HG03378 (cell line): ENCODE measurements around the gene SH3BP4.

Experiments used
- ATAC-seq: cut with Tn5 transposase; IDR thresholded peaks from one replicate; pipeline ENCODE4 v1.9.1; 2021; ENCODE audit warnings: mild to moderate bottlenecking, moderate library complexity; ENCODE audit not compliant: unreplicated experiment

SH3BP4 gene

DNA sequence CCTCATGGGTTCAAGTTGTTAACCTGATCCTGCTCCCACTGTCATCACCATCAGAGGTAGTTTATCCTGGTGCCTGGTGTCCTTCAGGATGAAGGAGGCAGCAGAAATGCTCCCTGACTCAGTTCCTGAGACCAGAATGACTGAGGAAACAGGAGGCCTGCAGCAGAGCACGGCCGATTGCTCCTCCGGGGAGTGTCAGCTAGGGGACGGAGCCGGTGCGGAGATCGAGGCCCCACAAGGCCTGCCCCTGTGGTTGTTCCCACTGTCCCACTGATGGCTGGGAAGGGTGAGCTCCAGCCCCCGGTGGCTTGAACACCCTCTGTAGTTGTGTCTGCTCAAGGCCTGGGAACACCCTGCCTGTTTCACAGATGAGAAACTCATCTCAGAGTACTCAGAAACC is 45.6 kb downstream of the SH3BP4 start:
- no peak for ATAC-seq

DNA sequence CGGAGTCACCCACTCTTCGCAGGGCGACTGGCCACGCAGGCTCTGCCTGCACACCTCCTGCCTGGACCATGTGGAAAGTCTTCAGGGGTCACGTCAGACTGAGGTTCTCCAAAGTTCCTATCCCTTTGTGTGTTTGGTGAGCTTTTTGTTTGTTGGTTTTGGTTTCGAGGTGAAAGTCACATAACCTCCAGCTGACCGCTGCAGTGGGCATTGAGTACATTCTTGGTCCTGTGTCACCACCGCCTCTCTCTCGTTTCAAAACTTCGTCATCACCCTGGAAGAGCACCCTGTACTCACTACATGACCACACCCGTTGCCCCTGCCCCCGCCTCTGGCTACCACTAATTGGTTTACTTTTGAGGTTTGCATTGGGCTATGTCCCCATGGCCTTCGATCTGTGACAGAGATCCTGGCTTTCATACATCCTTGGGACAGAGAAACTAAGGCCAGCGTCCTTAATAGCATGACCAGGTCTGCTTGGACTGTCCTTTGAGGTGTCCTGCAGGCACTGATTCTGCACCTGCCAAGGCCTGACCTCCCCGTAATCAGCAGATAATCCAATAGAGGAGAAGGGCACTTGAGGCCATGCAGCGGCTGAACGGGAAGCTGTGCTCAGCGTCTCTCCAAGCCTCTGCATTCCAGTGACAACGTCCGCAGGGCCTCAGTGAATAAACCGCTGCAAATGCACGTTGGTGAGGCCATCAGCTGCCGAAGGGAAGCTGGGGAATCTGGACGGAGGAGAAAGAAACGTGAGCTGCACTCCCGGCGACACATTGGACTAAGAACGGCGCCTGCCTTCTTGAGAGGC is 46.8 kb downstream of the SH3BP4 start:
- ATAC-seq: no peak

DNA sequence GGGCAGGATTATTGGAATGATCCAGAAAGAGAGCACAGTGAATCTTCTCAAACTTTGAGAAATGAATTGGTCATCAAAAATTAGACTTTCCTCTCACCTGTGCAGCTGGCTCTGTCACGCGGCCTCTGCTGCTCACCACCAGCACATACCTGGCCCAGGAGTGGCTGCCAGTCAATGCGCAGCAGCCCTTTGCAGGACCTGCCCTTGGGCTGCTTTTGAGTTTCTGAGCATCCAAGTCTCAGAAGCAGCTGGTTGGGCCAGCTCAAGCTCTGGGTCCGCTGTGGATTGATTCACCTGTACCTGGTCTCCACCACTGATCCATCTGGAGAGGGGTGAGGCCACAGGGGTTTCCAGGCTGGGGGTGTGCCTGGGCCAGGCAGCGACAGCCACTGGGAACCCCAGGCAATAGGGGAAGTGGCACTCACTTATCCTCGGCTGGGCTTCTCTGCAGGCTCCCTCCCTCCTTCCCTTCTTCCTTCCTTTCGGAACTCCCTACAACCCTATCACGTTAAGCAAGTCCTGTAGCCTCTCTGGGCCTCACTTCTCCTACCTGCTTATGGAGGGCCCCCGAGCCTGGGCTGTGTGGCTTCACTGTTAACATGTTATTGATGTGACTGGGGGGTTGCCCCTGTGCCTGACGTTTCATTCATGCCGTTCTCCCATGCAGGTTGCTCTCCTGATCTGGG is 48.1 kb downstream of the SH3BP4 start:
- no peak for ATAC-seq

DNA sequence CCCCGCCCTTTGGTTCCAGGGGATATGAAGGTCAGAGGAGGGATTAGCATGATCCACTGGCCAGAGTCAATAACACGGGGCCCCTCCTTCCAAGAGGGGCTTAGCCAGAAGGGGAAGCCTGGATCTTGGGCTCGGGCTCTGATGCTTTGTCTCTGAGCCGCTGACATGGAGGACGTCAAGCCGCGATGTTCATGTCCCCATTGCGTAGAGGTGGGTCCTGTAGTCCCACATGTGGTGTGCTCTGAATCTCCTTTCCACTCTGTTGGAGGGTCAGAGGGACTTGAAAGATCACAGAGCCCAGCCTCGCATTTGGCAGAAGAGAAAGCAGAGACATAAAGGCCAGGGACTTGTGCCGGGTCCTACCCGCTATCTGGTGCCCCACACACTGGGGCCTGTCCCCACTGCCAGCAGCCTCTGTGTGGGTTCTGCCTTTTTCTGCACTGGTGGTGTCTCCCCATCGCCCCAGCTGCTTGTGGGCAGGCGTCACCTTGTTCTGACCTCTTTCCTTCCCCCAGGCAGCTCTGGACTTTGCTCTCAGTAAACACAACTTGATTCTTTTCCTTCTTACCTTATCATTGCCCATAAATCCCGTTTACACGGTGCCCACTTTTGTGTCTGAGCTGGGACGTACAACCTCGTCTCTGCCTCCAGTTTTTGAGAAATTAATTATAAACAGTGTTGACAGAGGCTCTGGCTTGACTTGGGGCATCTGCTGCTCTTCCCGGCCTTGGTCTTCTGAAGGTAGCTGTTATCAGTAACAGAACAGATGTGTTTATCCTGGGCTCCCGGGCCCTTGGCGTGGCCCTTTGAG is 48.8 kb downstream of the SH3BP4 start:
- no peak for ATAC-seq

DNA sequence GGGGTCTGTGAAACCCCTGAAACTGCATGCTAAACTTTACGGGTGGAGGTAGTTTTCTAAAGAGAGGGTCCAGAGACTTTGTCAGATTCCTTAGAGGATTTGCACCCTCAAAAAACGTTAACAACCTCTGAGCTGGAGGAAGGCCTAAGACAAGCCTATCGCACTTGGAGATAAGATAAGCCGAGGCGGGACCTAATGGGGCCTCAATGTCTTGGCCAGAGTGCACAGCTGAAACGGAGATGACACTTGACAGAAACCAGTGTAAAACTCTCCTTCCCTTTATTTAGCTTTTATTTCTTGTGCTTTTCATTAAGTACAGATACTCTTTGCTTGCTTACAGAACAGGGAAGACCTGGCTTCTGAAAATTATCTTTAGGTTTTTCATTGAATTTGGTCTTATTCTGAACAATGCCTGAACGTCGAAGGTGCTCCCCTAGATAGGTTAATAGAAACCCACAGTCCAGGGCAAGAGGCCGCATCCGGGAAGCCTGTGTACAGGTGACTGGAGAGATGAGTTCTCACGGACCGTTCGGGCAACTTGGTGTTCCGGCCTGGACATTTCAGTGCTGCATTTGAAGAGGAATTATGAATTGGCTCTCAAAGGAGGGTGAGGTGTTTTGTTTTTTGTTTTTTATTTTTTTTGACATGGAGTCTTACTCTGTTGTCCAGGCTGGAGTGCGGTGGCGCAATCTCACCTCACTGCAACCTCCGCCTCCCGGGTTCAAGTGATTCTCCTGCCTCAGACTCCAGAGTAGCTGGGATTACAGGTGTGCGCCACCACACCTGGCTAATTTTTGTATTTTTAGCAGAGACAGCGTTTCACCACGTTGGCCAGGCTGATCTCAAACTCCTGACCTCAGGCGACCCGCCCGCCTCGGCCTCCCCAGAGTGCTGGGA is 49.7 kb downstream of the SH3BP4 start:
- ATAC-seq: no peak

DNA sequence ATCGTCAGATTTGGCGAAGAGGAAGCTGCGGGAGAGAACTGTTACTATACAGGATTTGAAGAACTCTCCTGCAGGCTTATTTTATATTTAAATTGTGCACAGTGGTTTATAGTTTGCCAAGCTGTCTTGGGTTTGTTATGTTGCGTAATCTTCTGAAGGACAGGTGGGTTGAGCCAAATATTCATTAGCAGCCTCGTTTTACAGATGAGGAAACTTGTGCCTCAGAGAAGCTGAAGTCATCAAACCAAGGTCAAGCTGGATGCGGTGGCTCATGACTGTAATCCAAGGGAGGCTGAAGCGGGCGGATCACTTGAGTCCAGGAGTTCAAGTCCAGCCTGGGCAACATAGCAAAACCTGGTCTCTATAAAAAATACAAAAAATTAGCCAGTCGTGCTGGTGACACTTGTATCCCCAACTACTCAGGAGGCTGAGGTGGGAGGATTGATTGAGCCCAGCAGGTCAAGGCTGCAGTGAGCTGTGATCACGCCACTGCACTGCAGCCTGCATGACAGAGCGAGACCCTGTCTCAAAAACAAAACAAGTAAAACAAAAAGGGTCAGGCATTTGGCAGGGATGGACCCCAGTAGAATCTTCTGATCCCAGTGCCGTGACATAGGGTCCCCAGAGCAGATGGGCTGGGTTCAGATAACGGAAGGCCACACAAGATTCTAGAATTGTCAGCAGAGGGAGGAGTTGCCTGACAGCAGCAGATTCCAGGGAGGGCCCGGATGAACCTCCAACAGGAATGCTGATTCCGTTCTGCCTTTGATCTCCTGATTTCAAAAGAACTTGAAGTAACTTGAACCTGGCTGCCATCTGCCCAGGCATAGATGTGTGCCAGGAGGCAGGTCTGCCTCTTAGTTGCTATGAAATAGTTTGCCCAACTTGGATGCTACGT is 50.6 kb downstream of the SH3BP4 start:
- ATAC-seq: no peak

DNA sequence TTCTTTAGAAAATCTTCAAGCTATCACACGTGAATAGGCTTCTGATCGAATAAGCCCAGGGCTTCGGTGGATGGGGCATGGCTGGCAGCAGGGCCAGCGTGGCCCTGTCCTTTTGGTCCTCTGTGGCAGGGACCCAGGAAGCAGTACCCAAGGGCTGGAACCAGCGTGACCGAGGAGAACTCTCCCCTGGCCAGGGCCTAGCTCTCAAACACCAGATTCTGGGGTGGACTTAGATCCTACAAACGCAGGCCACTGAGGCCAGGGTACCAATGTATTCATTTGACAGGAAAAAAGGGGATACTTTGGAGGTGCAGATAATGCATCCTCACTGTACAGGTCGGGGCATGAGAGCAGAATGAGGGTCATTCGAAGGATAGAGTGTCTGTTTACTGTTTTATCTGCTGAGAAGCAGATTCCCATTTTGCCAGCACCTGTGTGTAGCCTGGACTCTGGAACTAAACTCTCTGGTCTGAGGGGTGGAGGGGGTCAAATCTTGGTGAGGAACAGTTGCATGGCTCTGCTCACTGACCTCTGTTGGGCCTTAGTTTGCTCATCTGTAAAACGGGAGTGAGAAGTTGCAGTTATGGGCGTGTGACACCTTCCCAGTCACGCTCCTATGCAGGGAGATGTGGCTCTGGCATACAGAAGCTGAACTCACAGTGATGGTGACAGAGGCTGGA is 51.4 kb downstream of the SH3BP4 start:
- ATAC-seq: no peak

DNA sequence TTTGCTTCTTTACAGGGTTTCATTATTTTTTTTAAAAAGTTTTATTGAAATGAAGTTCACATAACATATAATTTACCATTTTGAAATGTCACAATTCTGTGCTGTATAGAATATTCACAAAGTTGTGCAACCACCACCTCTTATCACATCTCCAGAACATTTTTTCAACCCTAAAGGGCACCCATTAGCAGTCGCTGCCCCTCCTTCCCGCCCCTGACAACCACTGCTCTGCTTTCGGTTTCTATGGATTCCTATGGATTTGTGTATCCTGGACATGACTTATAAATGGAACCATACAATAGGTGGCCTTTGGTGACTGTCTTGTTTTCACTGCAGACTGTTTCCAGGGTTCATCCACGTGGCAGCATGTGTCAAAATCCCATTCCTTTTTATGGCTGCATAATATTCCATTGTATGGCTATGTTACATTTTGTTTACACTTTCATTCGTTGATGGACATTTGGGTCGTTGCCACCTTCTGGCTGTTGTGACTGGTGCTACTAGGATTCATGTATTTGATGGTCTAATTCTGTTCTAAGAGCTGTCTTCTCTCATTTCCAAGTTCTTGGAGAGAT is 52.6 kb downstream of the SH3BP4 start:
- ATAC-seq: no peak

DNA sequence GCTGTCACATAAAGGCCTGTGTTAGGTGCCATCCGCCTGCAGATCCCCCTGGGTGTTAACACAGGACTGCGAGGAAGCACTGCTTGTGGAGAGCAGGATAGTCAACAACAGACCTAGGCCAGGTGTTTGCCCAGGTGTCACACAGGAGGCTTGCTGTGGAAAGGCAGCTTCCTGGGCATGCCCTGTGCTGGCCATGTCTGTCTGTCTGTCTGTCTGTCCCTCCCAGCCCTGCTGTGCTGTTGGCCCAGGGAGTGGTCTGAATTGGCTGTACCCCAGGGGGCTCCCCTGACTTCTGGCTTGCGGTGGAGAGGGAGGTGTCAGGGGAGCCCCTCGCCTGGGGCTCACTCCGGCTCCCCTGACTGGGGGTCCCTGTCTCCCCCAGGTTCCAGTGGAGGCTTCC is 53.2 kb downstream of the SH3BP4 start:
- ATAC-seq: no peak

DNA sequence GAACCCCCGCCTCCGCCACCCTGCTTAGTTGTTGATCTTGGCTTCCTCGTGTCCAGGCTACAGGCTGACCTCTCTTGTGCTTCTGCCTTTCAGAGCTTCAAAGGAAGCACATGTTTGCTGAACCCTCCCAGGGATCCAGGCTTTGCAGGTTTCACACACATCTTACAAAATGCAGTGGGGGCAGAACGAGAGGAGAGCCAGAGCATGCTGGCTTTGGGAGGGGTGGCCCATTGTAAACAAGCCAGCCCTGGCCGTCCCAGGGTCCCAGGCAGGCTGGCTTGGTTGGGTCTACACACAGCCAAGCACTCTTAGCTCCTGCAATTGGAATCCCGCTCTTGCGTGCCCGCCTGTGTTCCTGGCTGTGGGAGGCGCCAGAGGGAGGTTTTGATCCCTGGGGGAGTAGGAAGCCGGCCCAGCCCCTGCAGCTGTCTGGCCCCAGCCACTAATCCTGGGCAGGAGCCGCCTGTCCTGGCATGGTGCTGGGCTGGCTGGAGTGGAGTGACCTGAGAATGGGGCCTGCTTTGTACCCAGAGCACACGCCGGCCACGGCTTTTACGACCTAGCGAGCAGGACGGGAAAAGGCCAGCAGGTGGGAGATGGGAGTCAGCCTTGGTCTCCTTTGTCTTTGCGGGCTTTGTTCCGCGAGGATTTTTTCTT is 53.9 kb downstream of the SH3BP4 start:
- ATAC-seq: no peak

DNA sequence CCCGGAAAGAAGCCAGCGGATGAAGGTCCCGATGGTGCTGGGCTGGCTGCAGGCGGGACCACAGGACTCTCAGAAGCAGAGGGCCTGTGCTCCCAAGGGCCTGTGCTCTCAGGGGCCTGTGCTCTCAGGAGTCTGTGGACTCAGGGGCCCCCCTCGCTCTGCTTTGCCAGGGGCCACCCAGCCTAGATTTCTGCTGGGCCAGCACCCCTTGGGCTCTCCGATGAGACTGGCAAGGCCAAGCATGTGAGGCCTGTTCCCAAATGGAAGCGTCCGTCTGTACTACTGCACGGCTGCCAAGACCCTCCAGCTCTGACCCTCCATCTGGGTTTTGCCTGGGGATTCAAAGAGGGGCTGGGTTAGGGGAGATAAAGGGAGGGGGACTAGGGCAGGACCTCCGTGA is 54.6 kb downstream of the SH3BP4 start:
- no peak for ATAC-seq

DNA sequence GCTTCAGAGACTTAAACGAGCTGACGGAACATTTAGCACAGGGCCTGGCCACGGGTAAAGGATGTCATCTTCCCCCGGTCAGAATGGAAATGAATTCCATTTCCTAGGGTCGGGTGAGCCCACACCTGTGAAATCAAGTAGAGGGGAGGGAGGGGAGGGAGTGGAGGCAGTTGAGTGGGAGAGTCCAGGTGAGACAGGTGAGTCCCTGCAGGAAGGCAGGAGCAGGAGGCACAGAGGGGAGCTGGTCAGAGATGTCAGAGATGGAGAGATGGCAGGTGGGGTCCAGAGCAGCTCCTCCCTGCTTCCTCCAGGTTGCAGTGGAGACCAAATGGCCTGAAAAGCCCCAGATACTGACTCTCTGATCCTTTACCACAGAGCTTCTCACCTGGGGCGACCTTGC is 55.2 kb downstream of the SH3BP4 start:
- no peak for ATAC-seq

DNA sequence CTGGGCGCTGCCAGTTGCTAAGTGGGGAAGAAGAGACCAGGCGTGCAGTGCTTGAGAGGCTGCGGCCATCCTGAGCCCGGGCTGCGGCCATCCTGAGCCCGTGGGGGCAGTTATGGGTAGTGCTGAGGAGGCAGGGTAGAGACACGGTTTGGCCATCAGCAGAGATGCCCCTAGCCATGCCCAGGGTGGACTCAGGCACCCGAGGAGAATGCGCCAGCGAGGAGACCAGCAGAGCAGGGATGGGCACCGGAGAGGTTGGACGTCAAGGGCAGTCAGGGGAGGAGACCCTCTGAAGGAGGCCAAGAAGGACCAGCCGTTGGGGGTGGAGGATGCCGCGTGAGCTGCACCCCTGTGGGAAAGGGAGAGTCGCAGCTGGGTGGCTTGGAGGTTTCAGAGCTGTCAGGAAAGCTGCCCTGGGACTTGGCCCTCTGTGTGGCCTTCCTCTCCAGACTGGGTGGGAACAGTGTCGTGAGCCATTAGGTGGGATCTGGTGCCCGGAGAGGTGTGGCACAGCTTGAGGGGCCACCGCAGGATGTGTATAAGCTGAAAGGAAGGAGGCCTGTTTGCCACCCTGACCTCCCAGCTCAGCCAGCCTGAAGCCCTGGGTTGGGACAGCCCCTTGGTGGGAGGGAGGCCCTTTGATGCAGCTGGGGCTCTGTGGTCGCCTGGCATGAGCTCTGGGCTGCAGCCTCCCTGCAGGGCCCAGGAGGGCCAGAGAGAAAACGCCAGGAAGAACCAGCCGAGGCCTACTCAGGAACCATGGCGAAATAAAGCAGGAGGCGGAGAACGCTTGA is 56.0 kb downstream of the SH3BP4 start:
- no peak for ATAC-seq

DNA sequence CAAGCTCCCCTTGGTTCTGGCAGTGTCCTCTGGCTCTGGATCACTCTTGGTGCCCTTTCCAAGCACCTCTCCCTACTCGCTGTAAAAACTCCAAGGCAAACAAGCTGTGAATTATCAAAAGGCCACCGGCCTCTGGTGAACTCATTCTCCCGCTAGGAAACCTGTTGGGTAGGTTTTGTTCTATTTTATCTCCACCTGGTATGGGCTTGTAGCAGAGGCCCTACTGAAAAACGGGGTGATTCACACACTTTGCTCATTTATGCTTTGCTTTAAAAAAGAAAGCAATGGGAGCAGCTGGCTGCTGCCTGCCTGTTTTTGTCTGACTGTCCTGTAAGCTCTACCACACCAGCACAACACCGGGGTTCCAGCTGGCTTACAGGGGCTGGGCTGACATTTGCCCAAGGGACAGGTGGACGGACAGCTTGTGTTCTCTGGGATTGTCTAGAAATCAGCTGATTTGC is 56.8 kb downstream of the SH3BP4 start:
- ATAC-seq: no peak

DNA sequence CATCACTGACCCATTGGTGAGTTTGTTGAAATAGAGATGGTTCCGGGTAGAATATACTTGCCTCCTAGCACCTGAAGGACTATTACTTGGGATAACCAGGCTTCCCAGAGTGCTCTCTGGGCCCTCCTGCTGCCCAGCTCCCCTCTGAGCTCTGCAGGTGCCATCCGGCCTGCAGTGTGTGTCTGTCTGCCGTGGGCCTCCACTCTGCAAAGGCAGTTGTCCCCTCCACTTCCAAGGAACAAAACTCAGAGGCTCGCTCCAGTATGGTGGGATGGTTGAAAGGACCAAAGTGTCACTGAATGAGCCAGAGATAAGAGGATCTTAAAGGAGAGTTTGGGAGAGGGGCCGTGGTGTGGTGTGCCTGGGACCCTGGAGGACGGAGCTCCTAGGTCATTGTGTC is 57.3 kb downstream of the SH3BP4 start:
- ATAC-seq: no peak

DNA sequence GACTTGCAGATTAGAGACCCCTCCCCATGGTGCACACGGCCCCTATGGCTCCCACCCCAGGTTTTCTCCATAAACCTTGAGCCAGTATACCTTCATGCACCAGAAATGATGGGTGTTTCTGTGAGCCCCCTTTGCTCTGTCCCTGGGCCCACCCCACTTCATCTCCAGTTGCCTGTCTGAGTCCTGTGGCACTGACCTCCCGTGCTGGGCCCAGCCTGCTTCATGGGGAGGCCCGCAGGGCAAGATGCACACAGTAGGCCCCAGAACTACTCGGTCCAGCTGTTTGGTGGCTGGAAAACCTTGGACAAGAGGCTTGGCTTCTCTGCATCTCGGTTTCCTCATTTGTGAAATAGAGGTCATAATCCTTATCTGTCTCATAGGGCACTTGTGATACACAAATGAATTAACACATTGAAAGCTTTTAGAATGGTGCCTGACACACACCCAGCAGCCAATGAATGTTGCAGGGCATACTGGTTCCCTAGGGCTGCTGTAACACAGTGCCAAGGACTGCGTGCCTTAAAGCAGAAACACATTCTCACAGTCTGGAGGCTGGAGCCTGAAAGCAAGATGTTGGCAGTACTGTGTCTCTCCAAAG is 58.4 kb downstream of the SH3BP4 start:
- ATAC-seq: no peak

DNA sequence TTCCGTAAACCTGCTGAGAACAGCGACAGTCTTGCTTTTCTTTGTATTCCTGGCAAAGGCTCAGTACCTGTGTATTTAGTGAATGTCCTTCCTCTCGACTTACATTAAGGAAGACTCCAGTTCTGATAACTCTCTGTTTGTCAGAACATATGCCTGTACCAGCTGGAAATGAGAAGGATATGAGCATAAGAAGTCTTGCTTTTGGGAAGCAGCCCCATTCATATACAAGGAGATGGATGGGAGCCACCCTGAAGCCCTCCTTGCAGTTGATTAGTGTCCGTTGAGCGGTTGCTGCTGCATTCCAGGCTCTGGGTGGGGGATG is 59.8 kb downstream of the SH3BP4 start:
- ATAC-seq: no peak
